Measurements from ENCODE around the gene MSRB2. TPM values are rescaled to one million over a fixed set of nuclear protein-coding genes. Genes with fewer than 3 reads are reported as not detected.

Gene MSRB2
- total and polyA plus RNA-seq, 2 of the 4 experiments (the other 2 are of a cell fraction), result 10.6 to 20.1 TPM

- H3K9me1 ChIP-seq (ENCODE audit: insufficient read depth, low read length), result no peaks in the 10 kb centered on the region
- ChIA-PET CTCF (no interaction called here), POLR2A (ENCODE audit: unreplicated experiment) (no interaction called here)
- no peak overlapping the region for H4K8ac ChIP-seq (ENCODE audit: low read depth in 2 of 2, low read length in 2 of 2)
- no peak overlapping the region for H3K4me3 ChIP-seq (ENCODE audit: insufficient read depth, low read depth, low read length)
- H3K23ac ChIP-seq (ENCODE audit: low read depth, low read length), result no peak overlapping the region
- no peak for TF ChIP-seq MAFK (IDR thresholded peaks at IDR 0.05; ENCODE audit: low read depth, low read length)
- no peak for TF ChIP-seq CHD1 (IDR thresholded peaks at IDR 0.05; ENCODE audit: low read depth, low read length)
- no peak for TF ChIP-seq MAZ (IDR thresholded peaks at IDR 0.05; ENCODE audit: borderline replicate concordance, low read depth, low read length)
- TF ChIP-seq BHLHE40 (IDR thresholded peaks at IDR 0.05; ENCODE audit: low read depth, low read length), result no peak
- TF ChIP-seq RCOR1 (IDR thresholded peaks at IDR 0.05; ENCODE audit: insufficient replicate concordance, low read length), result no peak
- no peak for TF ChIP-seq RFX5 (IDR thresholded peaks at IDR 0.05; ENCODE audit: low read depth, low read length)
- no peak for TF ChIP-seq SMC3 (IDR thresholded peaks at IDR 0.05; ENCODE audit: low read depth, low read length)
- TF ChIP-seq ELK1 (IDR thresholded peaks at IDR 0.05; ENCODE audit: borderline replicate concordance, low read depth, low read length), result no peak
- H3K4ac ChIP-seq (ENCODE audit: low read depth, low read length), result no peak overlapping the region
- 20% methylated on average over 1 of the region's 9 CpGs; no CpG with 5 or more reads in 1 of the 2 experiments for WGBS, 2 experiments (ENCODE audit: extremely low coverage in 2 of 2, insufficient read length in 1 of 2)
- H3K56ac ChIP-seq (ENCODE audit: extremely low read depth, insufficient read depth, low read length), result no peak overlapping the region
- no peak overlapping the region for H3K18ac ChIP-seq (ENCODE audit: low read depth, low read length)
- no peak overlapping the region for H3K14ac ChIP-seq (replicated peaks; ENCODE audit: low read depth, low read length)
- no peak overlapping the region for H2AFZ ChIP-seq (replicated peaks; ENCODE audit: low read length, poor library complexity)
- no peak overlapping the region for H4K5ac ChIP-seq (ENCODE audit: low read depth, low read length)
- H3K9me3 ChIP-seq (ENCODE audit: control insufficient read depth, insufficient read depth, low read length), result no peaks in the 10 kb centered on the region
- no peaks in the 10 kb centered on the region for H3K36me3 ChIP-seq (ENCODE audit: control insufficient read depth, insufficient read depth, low read length)
- DNase-seq (peak; percentile 4), ATAC-seq (ENCODE audit: low read depth) (no peak)
- H3K4me2 ChIP-seq (ENCODE audit: low read depth, low read length), result no peak overlapping the region
- H2BK5ac ChIP-seq (ENCODE audit: low read depth, low read length, poor library complexity, severe bottlenecking), result no peak overlapping the region
- dilution Hi-C loops (cut with HindIII; ENCODE audit: low sequenced_read_pairs, unreplicated experiment), result no loop called here
- no peaks in the 10 kb centered on the region for H3K4me1 ChIP-seq (ENCODE audit: control insufficient read depth, insufficient read depth, low read length)
- H4K20me1 ChIP-seq (ENCODE audit: insufficient read depth, low read length), result no peaks in the 10 kb centered on the region
- no peak overlapping the region for H2AK9ac ChIP-seq (replicated peaks; ENCODE audit: low read depth, low read length, poor library complexity)
- intact Hi-C loops (cut with micrococcal nuclease), result no loop called here
- no peaks in the 10 kb centered on the region for H3K79me1 ChIP-seq (ENCODE audit: low read depth in 1 of 2, low read length in 2 of 2)
- H2BK15ac ChIP-seq (ENCODE audit: low read depth, low read length), result no peak overlapping the region
- H4K91ac ChIP-seq (ENCODE audit: insufficient read depth, low read depth, low read length), result no peak overlapping the region
- peaks cover 2% of the 10 kb centered on the region; the same call in 1 of the 2 replicates for H3K27me3 ChIP-seq (ENCODE audit: control insufficient read depth, insufficient read depth, low read length)
- H2BK120ac ChIP-seq (ENCODE audit: low read depth, low read length), result no peak overlapping the region
- H2AK5ac ChIP-seq (ENCODE audit: low read depth, low read length), result no peak overlapping the region
- in situ Hi-C loops (cut with MboI; ENCODE audit: low sequenced_read_pairs), result no loop called here
- no TSS peak for BruUV-seq (replicated peaks)
- no peak overlapping the region for H2BK20ac ChIP-seq (ENCODE audit: low read depth, low read length)
- H3K9ac ChIP-seq (ENCODE audit: low read depth, low read length), result no peak overlapping the region
- no peak overlapping the region for H3K27ac ChIP-seq (ENCODE audit: insufficient read depth, low read length)
Observed at GRCh38 chr10:23047201-23048050, 48.0 kb upstream of the MSRB2 start.
